Cardiac fibroblast (primary cell): ENCODE results near the gene SELENOP.
"Not testable (repeated sequence)": the region's sequence is repeated elsewhere in the genome, so short reads cannot be mapped to it uniquely, and the experiment has no call there.

Source experiments
- DNase-seq, 2 donors: peaks; one replicate each; pipeline versions ENCODE4 v3.0.0 to v3.0.0-alpha.2; 2010; ENCODE audit warnings: low read depth in 2 of 2
- H3K4me3 ChIP-seq, 2 donors: replicated peaks in 1 of 2; 1 replicate in 1 of 2; 2 replicates in 1 of 2; pipeline ENCODE4 v1.5.1; 2011; ENCODE audit warnings: low read depth in 2 of 2, low read length in 2 of 2, mild to moderate bottlenecking in 2 of 2, moderate library complexity in 1 of 2
- TF ChIP-seq, protein P1 (sequence below): IDR thresholded peaks from one replicate; pipeline ENCODE4 v1.5.1; 2011; ENCODE audit warnings: low read depth, mild to moderate bottlenecking, low read length, inconsistent platforms

SELENOP gene

DNA sequence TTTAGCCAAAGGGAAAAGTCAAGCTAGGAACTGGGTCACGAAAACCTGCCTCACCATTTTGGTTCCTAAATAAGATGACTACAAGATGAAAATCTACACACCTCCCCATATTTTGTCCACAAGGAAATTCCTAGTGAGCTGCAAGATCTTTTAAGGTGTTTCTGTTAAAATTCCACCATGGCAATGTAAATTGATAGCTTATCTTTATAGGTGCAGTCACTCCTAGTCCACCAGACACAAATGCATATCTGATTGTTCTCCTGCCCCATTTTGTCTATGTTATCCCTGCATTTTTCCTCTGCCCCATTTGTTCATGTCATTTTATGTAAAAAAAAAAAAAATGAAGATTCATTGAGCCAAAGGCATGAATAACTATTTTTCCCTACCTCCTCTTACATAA is 41.1 kb upstream of the SELENOP start:
- TF ChIP-seq, protein P1, sequence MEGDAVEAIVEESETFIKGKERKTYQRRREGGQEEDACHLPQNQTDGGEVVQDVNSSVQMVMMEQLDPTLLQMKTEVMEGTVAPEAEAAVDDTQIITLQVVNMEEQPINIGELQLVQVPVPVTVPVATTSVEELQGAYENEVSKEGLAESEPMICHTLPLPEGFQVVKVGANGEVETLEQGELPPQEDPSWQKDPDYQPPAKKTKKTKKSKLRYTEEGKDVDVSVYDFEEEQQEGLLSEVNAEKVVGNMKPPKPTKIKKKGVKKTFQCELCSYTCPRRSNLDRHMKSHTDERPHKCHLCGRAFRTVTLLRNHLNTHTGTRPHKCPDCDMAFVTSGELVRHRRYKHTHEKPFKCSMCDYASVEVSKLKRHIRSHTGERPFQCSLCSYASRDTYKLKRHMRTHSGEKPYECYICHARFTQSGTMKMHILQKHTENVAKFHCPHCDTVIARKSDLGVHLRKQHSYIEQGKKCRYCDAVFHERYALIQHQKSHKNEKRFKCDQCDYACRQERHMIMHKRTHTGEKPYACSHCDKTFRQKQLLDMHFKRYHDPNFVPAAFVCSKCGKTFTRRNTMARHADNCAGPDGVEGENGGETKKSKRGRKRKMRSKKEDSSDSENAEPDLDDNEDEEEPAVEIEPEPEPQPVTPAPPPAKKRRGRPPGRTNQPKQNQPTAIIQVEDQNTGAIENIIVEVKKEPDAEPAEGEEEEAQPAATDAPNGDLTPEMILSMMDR: no peak
- H3K4me3 ChIP-seq: no peak overlapping the region
- DNase-seq: no peak

GRCh38 chr5:42851481-42851880 is 39.8 kb upstream of the SELENOP start:
- no peak for DNase-seq
- TF ChIP-seq, protein P1: no peak
- H3K4me3 ChIP-seq: no peak overlapping the region

DNA sequence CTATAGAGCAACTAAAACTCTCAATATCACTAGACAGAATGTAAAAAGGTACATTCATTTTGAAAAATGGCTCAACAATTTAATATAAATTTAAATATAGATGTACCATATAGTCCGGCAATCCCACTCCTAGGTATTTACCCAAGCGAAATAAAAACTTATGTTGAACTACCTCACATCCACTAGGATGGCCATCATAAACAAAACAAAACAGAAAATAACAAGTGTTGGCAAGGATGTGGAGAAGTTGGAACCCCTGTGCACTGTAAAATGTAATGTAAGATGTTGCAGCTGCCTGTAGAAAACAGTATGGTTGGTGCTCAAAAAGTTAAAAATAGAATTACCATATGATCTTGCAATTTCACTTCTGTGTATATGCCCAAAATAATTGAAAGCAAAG is 36.9 kb upstream of the SELENOP start:
- TF ChIP-seq, protein P1: no peak

GRCh38 chr5:42844408-42844807 is 32.7 kb upstream of the SELENOP start:
- DNase-seq, H3K4me3 ChIP-seq: not testable (repeated sequence)

More for the DNA sequence above, 36.9 kb upstream of the SELENOP start:
- no peak overlapping the region for H3K4me3 ChIP-seq
- DNase-seq: no peak

DNA sequence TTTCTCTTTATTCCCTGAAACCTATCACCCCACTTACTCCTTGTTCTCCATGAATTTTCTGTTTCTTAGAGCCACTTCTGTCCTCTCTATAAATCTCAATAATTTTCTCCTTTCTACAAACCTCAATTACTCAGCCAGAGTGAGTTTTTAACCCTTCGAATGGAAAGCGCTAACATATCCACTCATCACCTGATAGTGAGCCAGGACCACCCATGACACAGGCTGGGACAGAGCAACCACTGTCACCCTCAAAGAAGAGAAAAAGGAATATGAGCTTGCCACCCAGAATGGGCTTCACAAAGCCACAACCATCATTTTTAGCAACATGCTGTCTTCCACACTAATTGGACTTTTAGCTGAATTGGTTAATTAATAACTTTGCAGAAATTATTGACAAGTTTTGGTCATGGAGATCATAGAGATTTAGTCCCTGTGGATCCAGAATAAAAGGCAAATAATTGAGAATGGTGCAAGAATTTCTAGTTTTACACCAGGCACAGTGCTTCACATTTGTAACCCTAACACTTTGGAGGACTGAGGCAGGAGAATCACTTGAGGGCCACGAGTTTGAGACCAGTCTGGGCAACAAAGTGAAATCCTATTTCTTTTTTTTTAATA is 32.1 kb upstream of the SELENOP start:
- TF ChIP-seq, protein P1: no peak
- no peak for DNase-seq
- no peak overlapping the region for H3K4me3 ChIP-seq

DNA sequence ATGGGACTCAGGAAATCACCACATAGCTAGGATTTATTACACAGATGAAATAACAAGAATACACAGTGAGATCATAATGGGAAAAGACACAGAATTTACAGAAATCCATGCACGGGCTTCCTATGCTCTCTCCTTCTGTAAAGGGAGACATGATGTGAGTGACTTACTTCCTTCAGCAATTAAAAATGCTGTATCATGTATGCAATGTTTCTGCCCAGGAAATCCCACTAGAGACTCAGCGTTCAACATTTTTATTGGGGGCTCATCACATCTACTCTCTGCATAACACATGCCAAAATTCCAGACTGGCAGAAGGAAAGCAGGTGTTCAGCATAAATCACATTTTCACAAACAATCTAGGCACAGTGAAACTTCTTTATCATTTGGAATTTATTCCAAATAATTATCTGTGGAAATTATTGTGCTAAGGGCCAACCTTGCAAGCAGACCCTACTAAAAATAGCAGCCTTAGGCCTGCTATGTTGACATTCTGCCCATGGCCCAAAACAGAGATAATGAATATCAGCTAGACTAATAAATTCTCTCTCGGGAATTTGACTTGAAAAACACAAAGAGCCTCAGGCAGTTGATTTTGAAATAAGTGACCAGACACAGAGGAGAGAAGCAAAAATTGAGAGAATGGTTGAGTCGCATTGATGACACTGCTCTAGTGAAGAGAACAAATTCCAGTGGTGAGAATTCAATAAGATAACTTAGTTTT is 31.4 kb upstream of the SELENOP start:
- TF ChIP-seq, protein P1: no peak
- peak in 1 of 2 donors; percentile 66 for DNase-seq
- H3K4me3 ChIP-seq: no peak overlapping the region

DNA sequence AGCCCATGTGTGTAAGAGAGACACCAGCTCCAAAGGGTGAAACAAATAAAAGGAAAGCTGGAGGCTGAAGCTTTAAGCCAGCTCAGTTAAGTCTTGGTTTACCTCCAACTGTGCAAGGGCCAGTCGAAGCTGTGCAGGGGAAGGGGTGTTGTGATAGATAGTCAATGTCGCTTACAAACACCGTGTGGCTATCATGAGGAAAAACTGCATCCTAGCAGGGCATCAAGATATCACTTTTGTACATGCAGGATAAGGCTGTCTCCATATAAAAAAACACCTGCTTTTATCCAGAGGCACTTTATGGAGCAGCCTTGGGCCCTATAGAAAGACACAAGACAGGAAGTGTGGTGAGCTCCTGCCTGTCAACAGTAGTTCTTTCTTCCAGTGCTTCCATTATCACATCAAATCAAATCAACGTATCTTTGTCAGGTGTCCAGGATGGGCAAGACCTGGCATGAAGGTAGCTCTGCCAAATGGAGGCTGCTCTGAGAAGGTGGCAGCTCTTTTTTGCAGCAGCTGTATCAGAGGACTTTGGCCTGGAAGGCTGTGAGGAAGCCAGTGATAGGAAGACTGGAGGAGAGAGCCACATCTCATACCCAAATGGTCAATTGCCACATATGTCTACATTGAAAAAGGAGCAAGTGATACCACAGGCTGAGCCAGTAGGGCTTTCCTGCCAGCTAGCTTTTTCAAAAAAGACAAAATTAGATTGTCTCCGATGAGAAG is 29.3 kb upstream of the SELENOP start:
- H3K4me3 ChIP-seq: no peak overlapping the region
- DNase-seq: no peak
- TF ChIP-seq, protein P1: no peak
